Upper lobe of left lung (tissue), 6 donors: ENCODE results near the gene TMEM169. TPM values are rescaled to one million over a fixed set of nuclear protein-coding genes. Genes with fewer than 3 reads are reported as not detected.

Experiments used
- ATAC-seq, 2 donors: fragments of 200-7000 bp; cut with Tn5 transposase; one replicate each; pipeline ENCODE4 v1.9.1; 2022; ENCODE audit warnings: mild to moderate bottlenecking in 2 of 2, moderate library complexity in 2 of 2; ENCODE audit not compliant: low FRiP score in 2 of 2
- DNase-seq, 2 donors: peaks; one replicate each; pipeline ENCODE4 v3.0.0-alpha.2; 2019 to 2020
- H3K27ac ChIP-seq, 4 donors: fragments of 200-600 bp; sonication (generic); one replicate each; pipeline ENCODE4 v1.5.1; 2016 to 2019
- H3K27me3 ChIP-seq, 4 donors: fragments of 200-600 bp; sonication (generic); one replicate each; pipeline ENCODE4 v1.5.1; 2017 to 2019
- H3K36me3 ChIP-seq, 4 donors: fragments of 200-600 bp; sonication (generic); one replicate each; pipeline ENCODE4 v1.5.1; 2016 to 2019
- H3K4me1 ChIP-seq, 4 donors: fragments of 200-600 bp; sonication (generic); one replicate each; pipeline ENCODE4 v1.5.1; 2018 to 2019
- H3K4me3 ChIP-seq, 4 donors: fragments of 200-600 bp; sonication (generic); one replicate each; pipeline ENCODE4 v1.5.1; 2017 to 2019; ENCODE audit warnings: mild to moderate bottlenecking in 2 of 4, moderate library complexity in 1 of 4
- H3K9me3 ChIP-seq, 4 donors: fragments of 200-600 bp; sonication (generic); one replicate each; pipeline ENCODE4 v1.5.1; 2018 to 2019
- CTCF ChIP-seq, 6 experiments: fragments of 450-650 bp in 4 of 6; fragments of 200-600 bp in 2 of 6; sonication (generic) in 2 of 6; IDR thresholded peaks; one replicate each; pipeline ENCODE4 v1.5.1; 2016 to 2019; ENCODE audit warnings: antibody characterized with exemption in 6 of 6
- EP300 ChIP-seq, 4 donors: sonication (generic); formaldehyde crosslinking; IDR thresholded peaks; one replicate each; pipeline ENCODE4 v1.5.1; 2017; ENCODE audit warnings: antibody characterized with exemption in 4 of 4, control low read depth in 2 of 4
- POLR2A ChIP-seq, 4 donors: fragments of 450-650 bp; IDR thresholded peaks; one replicate each; pipeline ENCODE4 v1.5.1; 2016 to 2017; ENCODE audit warnings: antibody characterized with exemption in 4 of 4, mild to moderate bottlenecking in 2 of 4
- POLR2AphosphoS5 ChIP-seq, 2 donors: sonication (generic); formaldehyde crosslinking; IDR thresholded peaks; one replicate each; pipeline ENCODE4 v1.5.1; 2017; ENCODE audit warnings: antibody characterized with exemption in 2 of 2
- WGBS, 2 donors: methylation state at CpG; one replicate each; pipeline ENCODE4 v1.1.5; 2017 to 2018; 5-methylcytosine and 5-hydroxymethylcytosine counted together
- total RNA-seq, 6 donors: library from RNA; depleted of rRNA in 4 of 6; stranded (reverse); fragments of >200 nt in 4 of 6; gene quantifications; one replicate each; pipeline versions ENCODE4 v1.1.0 to v1.2.1, GENCODE V29; 2016 to 2021
- donor health status: DM: no; HTN: no; CAD: no; lungs with moderate emphysema.
- donor health status: DM: no; HTN: yes; CAD: no; lungs with severe emphysema.

The TMEM169 gene
- total RNA-seq, 6 donors from 2014 or later = 0.15 to 1.1 (median 0.80) TPM; not detected in 2

GRCh38 chr2:216072473-216072872, 9.2 kb upstream of the TMEM169 start:
- H3K9me3 ChIP-seq = no peaks in the 10 kb centered on the region
- H3K27me3 ChIP-seq = no peaks in the 10 kb centered on the region
- TF ChIP-seq POLR2AphosphoS5 (IDR thresholded peaks at IDR 0.05) (no peak), CTCF (IDR thresholded peaks at IDR 0.05) (no peak), EP300 (IDR thresholded peaks at IDR 0.05) (no peak), POLR2A (IDR thresholded peaks at IDR 0.05) (no peak)
- no peak overlapping the region for H3K27ac ChIP-seq
- H3K36me3 ChIP-seq = no peaks in the 10 kb centered on the region
- DNase-seq = no peak
- no peak for ATAC-seq
- no peak overlapping the region for H3K4me3 ChIP-seq
- peaks cover 0 to 23% (median 0%) of the 10 kb centered on the region in 4 donors for H3K4me1 ChIP-seq

- DNase-seq (no peak), ATAC-seq (no peak)
- no peaks in the 10 kb centered on the region for H3K9me3 ChIP-seq
- no peaks in the 10 kb centered on the region for H3K27me3 ChIP-seq
- TF ChIP-seq POLR2AphosphoS5 (IDR thresholded peaks at IDR 0.05) (no peak), EP300 (IDR thresholded peaks at IDR 0.05) (no peak), CTCF (IDR thresholded peaks at IDR 0.05) (no peak), POLR2A (IDR thresholded peaks at IDR 0.05) (no peak)
- H3K4me3 ChIP-seq = no peak overlapping the region
- H3K4me1 ChIP-seq = peaks cover 0 to 23% (median 8%) of the 10 kb centered on the region in 4 donors
- no peak overlapping the region for H3K27ac ChIP-seq
- H3K36me3 ChIP-seq = no peaks in the 10 kb centered on the region
Measured at GRCh38 chr2:216073773-216074172, 7.9 kb upstream of the TMEM169 start.

GRCh38 chr2:216074380-216074779, 7.3 kb upstream of the TMEM169 start:
- 50 to 56% methylated on average over 1 of the region's 1 CpG for WGBS, 2 donors
- ATAC-seq (no peak), DNase-seq (no peak)
- Histone ChIP-seq H3K9me3 (no peaks in the 10 kb centered on the region), H3K36me3 (no peaks in the 10 kb centered on the region), H3K27ac (no peak overlapping the region), H3K27me3 (no peaks in the 10 kb centered on the region), H3K4me3 (no peak overlapping the region), H3K4me1 (peaks cover 0 to 23% (median 9%) of the 10 kb centered on the region in 4 donors)
- TF ChIP-seq POLR2AphosphoS5 (IDR thresholded peaks at IDR 0.05) (no peak), CTCF (IDR thresholded peaks at IDR 0.05) (no peak), POLR2A (IDR thresholded peaks at IDR 0.05) (no peak), EP300 (IDR thresholded peaks at IDR 0.05) (no peak)

GRCh38 chr2:216074794-216075193, 6.9 kb upstream of the TMEM169 start:
- Histone ChIP-seq H3K4me1 (peaks cover 0 to 23% (median 9%) of the 10 kb centered on the region in 4 donors), H3K27me3 (no peaks in the 10 kb centered on the region), H3K9me3 (no peaks in the 10 kb centered on the region), H3K36me3 (no peaks in the 10 kb centered on the region), H3K4me3 (no peak overlapping the region), H3K27ac (no peak overlapping the region)
- DNase-seq (no peak), ATAC-seq (no peak)
- WGBS, 2 donors = 93 to 96% methylated on average over 1 of the region's 1 CpG
- TF ChIP-seq POLR2A (IDR thresholded peaks at IDR 0.05) (no peak), CTCF (IDR thresholded peaks at IDR 0.05) (no peak), EP300 (IDR thresholded peaks at IDR 0.05) (no peak), POLR2AphosphoS5 (IDR thresholded peaks at IDR 0.05) (no peak)
